SK-N-MC (cell line): ENCODE results near the gene TMEM33.
A peak's percentile ranks its signal among the peaks of the same experiment; 100 is the strongest.

Experiments used
- DNase-seq: peaks from one replicate; pipeline ENCODE4 v3.0.0-alpha.2; 2011; ENCODE audit warnings: low read depth, low spot score
- H3K27ac ChIP-seq: fragments of 200-600 bp; sonication (generic); 2 replicates; pipeline ENCODE4 v1.5.1; 2016; ENCODE audit warnings: mixed run types
- H3K36me3 ChIP-seq: fragments of 200-600 bp; sonication (generic); 2 replicates; pipeline ENCODE4 v1.6.1; 2017; ENCODE audit warnings: antibody characterized with exemption, low read length, mixed read lengths; ENCODE audit not compliant: insufficient read depth
- H3K4me3 ChIP-seq: fragments of 200-600 bp; sonication (generic); 2 replicates; pipeline ENCODE4 v1.5.1; 2016
- H3K9ac ChIP-seq: fragments of 200-600 bp; sonication (generic); 2 replicates; pipeline ENCODE4 v1.8.0; 2017; ENCODE audit warnings: mixed run types, mixed read lengths; ENCODE audit not compliant: insufficient read length
- H3K9me3 ChIP-seq: fragments of 200-600 bp; sonication (generic); 2 replicates; pipeline ENCODE4 v1.6.1; 2017; ENCODE audit warnings: low read depth, mild to moderate bottlenecking, antibody characterized with exemption, low read length, moderate library complexity, mixed read lengths
- EZH2 ChIP-seq: fragments of 200-600 bp; sonication (generic); IDR thresholded peaks from one replicate; pipeline ENCODE4 v1.6.1; 2017; ENCODE audit warnings: antibody characterized with exemption
- FOXP2 ChIP-seq: optimal IDR thresholded peaks from 2 replicates; pipeline ENCODE3; 2011; ENCODE audit warnings: mild to moderate bottlenecking, moderate library complexity; ENCODE audit not compliant: insufficient read depth; ENCODE audit errors: extremely low read length, control extremely low read depth
- POLR2AphosphoS5 ChIP-seq: IDR thresholded peaks from 2 replicates; pipeline ENCODE4 v1.6.1; 2012; ENCODE audit warnings: mild to moderate bottlenecking, low read depth, low read length, borderline replicate concordance

TMEM33 gene

GRCh38 chr4:41982716-41983115 is 47.5 kb downstream of the TMEM33 start:
- TF ChIP-seq POLR2AphosphoS5 (no peak), EZH2 (no peak), FOXP2 (no peak)
- H3K36me3 ChIP-seq: no peaks in the 10 kb centered on the region
- H3K4me3 ChIP-seq: no peak overlapping the region
- no peak overlapping the region for H3K9ac ChIP-seq
- no peak overlapping the region for H3K27ac ChIP-seq
- DNase-seq: no peak
- no peaks in the 10 kb centered on the region for H3K9me3 ChIP-seq

- Histone ChIP-seq H3K9ac (no peak overlapping the region), H3K4me3 (no peak overlapping the region), H3K9me3 (no peaks in the 10 kb centered on the region), H3K27ac (no peak overlapping the region), H3K36me3 (no peaks in the 10 kb centered on the region)
- no peak for DNase-seq
- TF ChIP-seq POLR2AphosphoS5: no peak
- TF ChIP-seq EZH2: no peak
- no peak for TF ChIP-seq FOXP2
Observed at GRCh38 chr4:41985151-41985550, 49.9 kb downstream of the TMEM33 start.

- no peaks in the 10 kb centered on the region; the same call in 1 of the 2 replicates for H3K36me3 ChIP-seq
- no peak overlapping the region for H3K27ac ChIP-seq
- no peak for DNase-seq
- no peaks in the 10 kb centered on the region for H3K9me3 ChIP-seq
- TF ChIP-seq EZH2 (no peak), POLR2AphosphoS5 (no peak), FOXP2 (no peak)
- peak overlapping the region; percentile 61 for H3K9ac ChIP-seq
- peak overlapping the region; percentile 87 for H3K4me3 ChIP-seq
Observed at GRCh38 chr4:41989994-41990364, 54.8 kb downstream of the TMEM33 start.

GRCh38 chr4:41990365-41991111 is 55.3 kb downstream of the TMEM33 start, which contains the start of gene SLC30A9:
Gene SLC30A9 (plus strand): TSS chr4:41990530. CDS start chr4:41990652, 122 bp downstream.
- TF ChIP-seq FOXP2 (no peak), POLR2AphosphoS5 (peak; percentile 90), EZH2 (no peak)
- Histone ChIP-seq H3K9ac (peak within 1 kb of the TSS; percentile 68), H3K4me3 (peak within 1 kb of the TSS; percentile 87), H3K27ac (no peak within 1 kb of the TSS), H3K36me3 (no peaks in the 10 kb centered on the region; the same call in 1 of the 2 replicates), H3K9me3 (no peaks in the 10 kb centered on the region)
- DNase-seq: peak; percentile 65

- Histone ChIP-seq H3K9me3 (no peaks in the 10 kb centered on the region), H3K9ac (peak overlapping the region; percentile 50), H3K27ac (no peak overlapping the region; the same call in 1 of the 2 replicates), H3K36me3 (no peaks in the 10 kb centered on the region; the same call in 1 of the 2 replicates), H3K4me3 (peak overlapping the region; percentile 87)
- TF ChIP-seq EZH2: no peak
- TF ChIP-seq POLR2AphosphoS5: no peak
- TF ChIP-seq FOXP2: no peak
- no peak for DNase-seq
Observed at GRCh38 chr4:41991916-41992767, 56.9 kb downstream of the TMEM33 start.

- Histone ChIP-seq H3K36me3 (no peaks in the 10 kb centered on the region; the same call in 1 of the 2 replicates), H3K9ac (peak overlapping the region; percentile 34), H3K27ac (peak overlapping the region; percentile 28; the same call in 1 of the 2 replicates), H3K4me3 (no peak overlapping the region), H3K9me3 (no peaks in the 10 kb centered on the region)
- no peak for TF ChIP-seq FOXP2
- no peak for TF ChIP-seq EZH2
- TF ChIP-seq POLR2AphosphoS5: no peak
- DNase-seq: no peak
Observed at GRCh38 chr4:41992967-41993857, 58.0 kb downstream of the TMEM33 start.

- H3K9me3 ChIP-seq: no peaks in the 10 kb centered on the region
- H3K4me3 ChIP-seq: no peak overlapping the region
- TF ChIP-seq FOXP2: no peak
- TF ChIP-seq POLR2AphosphoS5: no peak
- TF ChIP-seq EZH2: no peak
- no peak overlapping the region for H3K27ac ChIP-seq
- H3K36me3 ChIP-seq: no peaks in the 10 kb centered on the region; the same call in 1 of the 2 replicates
- no peak overlapping the region for H3K9ac ChIP-seq
- no peak for DNase-seq
Observed at GRCh38 chr4:41994461-41994985, 59.3 kb downstream of the TMEM33 start.
